Activated CD8-positive, alpha-beta memory T cell treated with anti-CD3 and anti-CD28 coated beads for 4 hours (primary cell): ENCODE results near the gene ZDHHC18.

Experiments used
- DNase-seq, 2 donors: peaks; one replicate each; pipeline ENCODE4 v3.0.0-alpha.2; 2020; ENCODE audit warnings: low read depth in 2 of 2

ZDHHC18 gene

DNA sequence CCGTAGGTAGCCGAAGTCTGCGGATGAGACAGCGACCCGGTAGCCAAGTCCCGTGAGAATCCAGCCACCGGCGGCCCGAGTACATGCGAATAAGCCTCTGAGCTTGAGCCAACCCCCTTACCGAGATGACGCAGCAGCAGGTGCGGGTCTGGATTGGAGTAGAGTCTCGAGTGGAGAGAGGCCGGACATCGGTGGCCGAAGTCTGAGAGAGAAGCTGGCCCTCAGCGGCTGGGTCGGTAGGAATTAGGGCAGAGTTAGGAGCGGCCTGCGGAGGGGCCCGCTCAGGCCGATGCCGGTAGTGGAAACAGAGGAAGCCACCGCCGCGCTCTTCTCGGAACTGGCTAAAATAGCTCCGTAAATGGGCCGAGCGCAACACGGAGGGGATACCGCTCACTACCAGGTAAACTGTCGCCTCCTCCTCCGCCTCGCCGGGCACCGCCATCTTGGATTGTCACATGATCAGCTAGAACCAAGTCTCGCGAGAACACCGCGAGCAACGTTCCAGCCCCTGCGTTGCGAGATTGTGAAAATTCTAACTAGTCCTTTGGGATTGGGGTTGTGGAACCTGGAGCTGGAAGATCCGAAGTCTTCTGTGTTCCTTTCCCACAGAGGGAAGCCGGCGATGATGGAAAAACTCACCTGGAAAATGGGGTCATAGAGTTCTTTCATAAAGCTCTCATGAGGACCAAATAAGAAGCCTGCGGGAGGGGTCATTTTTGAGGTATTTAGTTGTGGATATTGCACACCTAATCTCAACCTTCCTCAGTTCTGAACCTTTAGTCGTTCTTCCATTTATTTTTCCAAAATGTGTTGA lies 73.7 kb downstream of the ZDHHC18 start, which contains the start of gene GPATCH3:
Gene GPATCH3 (minus strand): TSS at position 467 of the 814 bp plus-strand sequence. CDS start 25 bp downstream, at position 442.
- DNase-seq = peak; percentile 77 to 78

- DNase-seq = no peak
Observed at GRCh38 chr1:26900815-26901511, 74.5 kb downstream of the ZDHHC18 start.
